Muscle layer of duodenum (tissue), 2 donors: ENCODE data around the gene ZNF789.

Source experiments
- H3K27ac ChIP-seq: one replicate; pipeline ENCODE4 v1.7.0; 2013; ENCODE audit warnings: mild to moderate bottlenecking, low read length
- H3K27me3 ChIP-seq: one replicate; pipeline ENCODE4 v1.7.0; 2013; ENCODE audit warnings: low read depth, mild to moderate bottlenecking, control low read depth, low read length
- H3K36me3 ChIP-seq, 2 donors: one replicate each; pipeline ENCODE4 v1.7.0; 2013; ENCODE audit warnings: low read length in 2 of 2, control low read depth in 1 of 2, mild to moderate bottlenecking in 1 of 2; ENCODE audit not compliant: insufficient read depth in 2 of 2, control insufficient read depth in 1 of 2
- H3K4me1 ChIP-seq, 2 donors: one replicate each; pipeline ENCODE4 v1.7.0; 2013; ENCODE audit warnings: low read length in 2 of 2, mild to moderate bottlenecking in 2 of 2, control low read depth in 1 of 2, moderate library complexity in 1 of 2; ENCODE audit not compliant: insufficient read depth in 2 of 2, control insufficient read depth in 1 of 2
- H3K4me3 ChIP-seq, 2 donors: one replicate each; pipeline ENCODE4 v1.7.0; 2013; ENCODE audit warnings: low read length in 2 of 2, low read depth in 1 of 2, mild to moderate bottlenecking in 1 of 2
- H3K9me3 ChIP-seq, 2 donors: one replicate each; pipeline ENCODE4 v1.7.0; 2013; ENCODE audit warnings: low read length in 2 of 2, control low read depth in 1 of 2, mild to moderate bottlenecking in 1 of 2; ENCODE audit not compliant: control insufficient read depth in 1 of 2
- donor health status: healthy.

The ZNF789 gene

GRCh38 chr7:99505324-99505662 lies 32.6 kb downstream of the ZNF789 start:
- Histone ChIP-seq H3K27me3 (no peaks in the 10 kb centered on the region), H3K27ac (peak overlapping the region; percentile 92), H3K4me3 (peak overlapping the region; percentile 94 to 99), H3K9me3 (no peaks in the 10 kb centered on the region), H3K36me3 (peaks cover 0 to 4% of the 10 kb centered on the region in 2 donors), H3K4me1 (peaks cover 10 to 32% of the 10 kb centered on the region in 2 donors)

- Histone ChIP-seq H3K4me1 (no peaks in the 10 kb centered on the region), H3K36me3 (peaks cover 8 to 48% of the 10 kb centered on the region in 2 donors), H3K9me3 (no peaks in the 10 kb centered on the region), H3K27ac (no peak overlapping the region), H3K27me3 (no peaks in the 10 kb centered on the region), H3K4me3 (no peak overlapping the region)
These were observed 41.4 kb downstream of the ZNF789 start for GRCh38 chr7:99514050-99514449.

- no peaks in the 10 kb centered on the region for H3K4me1 ChIP-seq
- no peak overlapping the region for H3K4me3 ChIP-seq
- H3K9me3 ChIP-seq, result no peaks in the 10 kb centered on the region
- H3K27me3 ChIP-seq, result no peaks in the 10 kb centered on the region
- peaks cover 25 to 41% of the 10 kb centered on the region in 2 donors for H3K36me3 ChIP-seq
- no peak overlapping the region for H3K27ac ChIP-seq
These were observed 48.7 kb downstream of the ZNF789 start for GRCh38 chr7:99521399-99521798.

- H3K4me3 ChIP-seq, result no peak overlapping the region
- peaks cover 6 to 13% of the 10 kb centered on the region in 2 donors for H3K9me3 ChIP-seq
- H3K4me1 ChIP-seq, result no peaks in the 10 kb centered on the region
- no peak overlapping the region for H3K27ac ChIP-seq
- H3K27me3 ChIP-seq, result no peaks in the 10 kb centered on the region
- peaks cover 17 to 57% of the 10 kb centered on the region in 2 donors for H3K36me3 ChIP-seq
These were observed 53.2 kb downstream of the ZNF789 start for GRCh38 chr7:99525713-99526440.

GRCh38 chr7:99531354-99531765 lies 58.7 kb downstream of the ZNF789 start:
- Histone ChIP-seq H3K27ac (no peak overlapping the region), H3K27me3 (no peaks in the 10 kb centered on the region), H3K9me3 (peaks cover 28 to 56% of the 10 kb centered on the region in 2 donors), H3K4me3 (peak overlapping the region; percentile 10 to 49), H3K36me3 (peaks cover 22 to 69% of the 10 kb centered on the region in 2 donors), H3K4me1 (no peaks in the 10 kb centered on the region)

- Histone ChIP-seq H3K27ac (no peak overlapping the region), H3K4me3 (no peak overlapping the region), H3K4me1 (no peaks in the 10 kb centered on the region), H3K36me3 (peaks cover 14 to 28% of the 10 kb centered on the region in 2 donors), H3K9me3 (peaks cover 28 to 75% of the 10 kb centered on the region in 2 donors), H3K27me3 (no peaks in the 10 kb centered on the region)
These were observed 63.0 kb downstream of the ZNF789 start for GRCh38 chr7:99535667-99536066.
